SK-N-MC (cell line): ENCODE results near the gene SOX4.

ENCODE experiments used
- EZH2 ChIP-seq: fragments of 200-600 bp; sonication (generic); IDR thresholded peaks from one replicate; pipeline ENCODE4 v1.6.1; 2017; ENCODE audit warnings: antibody characterized with exemption
- FOXP2 ChIP-seq: optimal IDR thresholded peaks from 2 replicates; pipeline ENCODE3; 2011; ENCODE audit warnings: mild to moderate bottlenecking, moderate library complexity; ENCODE audit not compliant: insufficient read depth; ENCODE audit errors: extremely low read length, control extremely low read depth

DNA sequence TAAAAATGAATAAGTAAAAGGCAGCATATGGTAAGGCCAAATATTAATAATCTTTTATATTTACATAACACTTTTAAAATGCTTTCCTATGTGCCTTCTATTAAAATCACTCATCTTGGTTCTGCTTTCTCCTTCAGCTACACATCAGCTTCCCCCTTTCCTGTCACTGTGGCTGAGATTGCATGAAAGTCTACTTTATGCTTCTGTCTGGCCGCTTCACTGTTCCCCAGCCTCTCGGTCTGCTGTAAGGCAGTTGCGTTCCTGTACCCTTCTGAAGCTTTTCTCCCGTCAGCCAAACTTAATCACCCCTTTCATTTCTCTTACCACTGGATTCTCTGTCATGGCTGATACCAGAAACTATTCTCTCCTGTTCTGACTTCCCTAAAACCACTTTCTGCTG, 34.6 kb downstream of the SOX4 start:
- TF ChIP-seq EZH2 (no peak), FOXP2 (no peak)
